GM18867 (cell line): ENCODE measurements around the gene CCDC142.

ENCODE experiments used
- ATAC-seq: cut with Tn5 transposase; IDR thresholded peaks from one replicate; pipeline ENCODE4 v1.9.1; 2021; ENCODE audit warnings: mild to moderate bottlenecking, moderate library complexity; ENCODE audit not compliant: unreplicated experiment

CCDC142 gene

GRCh38 chr2:74482801-74483674 is at the start of gene CCDC142, which contains the start of gene TTC31:
TSS of gene CCDC142 (minus strand) at chr2:74482998. CDS start at chr2:74482837, 161 bp downstream.
TSS of gene TTC31 (plus strand) at chr2:74483081. CDS start at chr2:74483096, 15 bp downstream.
- ATAC-seq, result peak; percentile 90

GRCh38 chr2:74532222-74532621 is 49.4 kb upstream of the CCDC142 start:
- ATAC-seq, result no peak

GRCh38 chr2:74531666-74532065 is 48.9 kb upstream of the CCDC142 start:
- no peak for ATAC-seq

- peak; percentile 23 for ATAC-seq
These were observed 47.7 kb upstream of the CCDC142 start for GRCh38 chr2:74530239-74531187.

- ATAC-seq, result peak; percentile 84
These were observed 46.8 kb upstream of the CCDC142 start, which contains the start of the genes AUP1 and HTRA2 for GRCh38 chr2:74529357-74530238. TSS of gene AUP1 (minus strand) at chr2:74529706. CDS start at chr2:74529629, 77 bp downstream. TSS of gene HTRA2 (plus strand) at chr2:74529933. CDS start at chr2:74530007, 74 bp downstream.

GRCh38 chr2:74528600-74529356 is 46.0 kb upstream of the CCDC142 start:
- ATAC-seq, result peak; percentile 7

GRCh38 chr2:74527741-74528140 is 44.9 kb upstream of the CCDC142 start:
- ATAC-seq, result no peak

GRCh38 chr2:74526649-74527230 is 43.9 kb upstream of the CCDC142 start:
- ATAC-seq, result no peak

GRCh38 chr2:74525717-74526648 is 43.2 kb upstream of the CCDC142 start, which contains the start of gene DQX1:
TSS of gene DQX1 (minus strand) at chr2:74526231. CDS start at chr2:74525729, 502 bp downstream.
- ATAC-seq, result no peak

- no peak for ATAC-seq
These were observed 42.3 kb upstream of the CCDC142 start for GRCh38 chr2:74524955-74525716.

- ATAC-seq, result no peak
These were observed 41.2 kb upstream of the CCDC142 start for GRCh38 chr2:74524005-74524404.

GRCh38 chr2:74522516-74522915 is 39.7 kb upstream of the CCDC142 start:
- ATAC-seq, result no peak

GRCh38 chr2:74516650-74517049 is 33.9 kb upstream of the CCDC142 start:
- ATAC-seq, result no peak

GRCh38 chr2:74515981-74516633 is 33.3 kb upstream of the CCDC142 start:
- no peak for ATAC-seq

GRCh38 chr2:74515271-74515980 is 32.6 kb upstream of the CCDC142 start:
- no peak for ATAC-seq
